ENCODE measurements around the gene ZNRF1.
"Not testable (repeated sequence)": the region's sequence is repeated elsewhere in the genome, so short reads cannot be mapped to it uniquely, and the experiment has no call there.

Gene ZNRF1

GRCh38 chr16:75024594-75024993 is 25.8 kb downstream of the ZNRF1 start:
- TF ChIP-seq POLR2A (IDR thresholded peaks at IDR 0.05; ENCODE audit: extremely low read depth, insufficient read length), result no peak
- TF ChIP-seq CTCF (IDR thresholded peaks at IDR 0.05; ENCODE audit: low read depth, low read length), result no peak
- TF ChIP-seq MYC (IDR thresholded peaks at IDR 0.05; ENCODE audit: low read depth, low read length), result no peak
- TF ChIP-seq MAX (IDR thresholded peaks at IDR 0.05; ENCODE audit: low read depth, low read length), result no peak
- no peak overlapping the region for H3K4me3 ChIP-seq (ENCODE audit: low read depth, low read length)

GRCh38 chr16:75025761-75026160 is 26.9 kb downstream of the ZNRF1 start:
- TF ChIP-seq MYC (IDR thresholded peaks at IDR 0.05; ENCODE audit: low read depth, low read length), result no peak
- no peak for TF ChIP-seq POLR2A (IDR thresholded peaks at IDR 0.05; ENCODE audit: extremely low read depth, insufficient read length)
- no peak for TF ChIP-seq CTCF (IDR thresholded peaks at IDR 0.05; ENCODE audit: low read depth, low read length)
- TF ChIP-seq MAX (IDR thresholded peaks at IDR 0.05; ENCODE audit: low read depth, low read length), result no peak
- no peak for DNase-seq (ENCODE audit: low read depth)
- no peak overlapping the region for H3K4me3 ChIP-seq (ENCODE audit: low read depth, low read length)

More at GRCh38 chr16:75024594-75024993, 25.8 kb downstream of the ZNRF1 start:
- DNase-seq (ENCODE audit: low read depth), result peak; percentile 47

GRCh38 chr16:75026239-75026891 is 27.5 kb downstream of the ZNRF1 start:
- DNase-seq (ENCODE audit: low read depth); H3K4me3 ChIP-seq (ENCODE audit: low read depth, low read length): not testable (repeated sequence)

- no peak for DNase-seq (ENCODE audit: low read depth)
- H3K4me3 ChIP-seq (ENCODE audit: low read depth, low read length), result no peak overlapping the region
- TF ChIP-seq POLR2A (IDR thresholded peaks at IDR 0.05; ENCODE audit: extremely low read depth, insufficient read length) (no peak), MYC (IDR thresholded peaks at IDR 0.05; ENCODE audit: low read depth, low read length) (no peak), MAX (IDR thresholded peaks at IDR 0.05; ENCODE audit: low read depth, low read length) (no peak), CTCF (IDR thresholded peaks at IDR 0.05; ENCODE audit: low read depth, low read length) (no peak)
These were observed 28.1 kb downstream of the ZNRF1 start for GRCh38 chr16:75026892-75027391.

- TF ChIP-seq MAX (IDR thresholded peaks at IDR 0.05; ENCODE audit: low read depth, low read length) (no peak), CTCF (IDR thresholded peaks at IDR 0.05; ENCODE audit: low read depth, low read length) (no peak), POLR2A (IDR thresholded peaks at IDR 0.05; ENCODE audit: extremely low read depth, insufficient read length) (no peak), MYC (IDR thresholded peaks at IDR 0.05; ENCODE audit: low read depth, low read length) (no peak)
- H3K4me3 ChIP-seq (ENCODE audit: low read depth, low read length), result no peak overlapping the region
- no peak for DNase-seq (ENCODE audit: low read depth)
These were observed 28.9 kb downstream of the ZNRF1 start for GRCh38 chr16:75027520-75028300.

- no peak overlapping the region for H3K4me3 ChIP-seq (ENCODE audit: low read depth, low read length)
- DNase-seq (ENCODE audit: low read depth), result no peak
- TF ChIP-seq MYC (IDR thresholded peaks at IDR 0.05; ENCODE audit: low read depth, low read length) (no peak), MAX (IDR thresholded peaks at IDR 0.05; ENCODE audit: low read depth, low read length) (no peak), CTCF (IDR thresholded peaks at IDR 0.05; ENCODE audit: low read depth, low read length) (no peak), POLR2A (IDR thresholded peaks at IDR 0.05; ENCODE audit: extremely low read depth, insufficient read length) (no peak)
These were observed 29.8 kb downstream of the ZNRF1 start for GRCh38 chr16:75028544-75029135.
